Cardiac fibroblast (primary cell): ENCODE measurements around the gene ARX.

ENCODE experiments used
- DNase-seq, 2 donors: peaks; one replicate each; pipeline versions ENCODE4 v3.0.0 to v3.0.0-alpha.2; 2010; ENCODE audit warnings: low read depth in 2 of 2
- H3K4me3 ChIP-seq, 2 donors: replicated peaks in 1 of 2; 1 replicate in 1 of 2; 2 replicates in 1 of 2; pipeline ENCODE4 v1.5.1; 2011; ENCODE audit warnings: low read depth in 2 of 2, low read length in 2 of 2, mild to moderate bottlenecking in 2 of 2, moderate library complexity in 1 of 2
- CTCF ChIP-seq: IDR thresholded peaks from one replicate; pipeline ENCODE4 v1.5.1; 2011; ENCODE audit warnings: low read depth, mild to moderate bottlenecking, low read length, inconsistent platforms

ARX gene

GRCh38 chrX:25005382-25006185 lies 10.2 kb downstream of the ARX start:
- no peak for DNase-seq
- no peak for TF ChIP-seq CTCF
- H3K4me3 ChIP-seq, result no peak overlapping the region

- peak overlapping the region in 1 of 2 donors; percentile 18 for H3K4me3 ChIP-seq
- DNase-seq, result no peak
- TF ChIP-seq CTCF, result no peak
Measured at GRCh38 chrX:25005034-25005381, 10.8 kb downstream of the ARX start.

GRCh38 chrX:25004485-25005032 lies 11.2 kb downstream of the ARX start:
- no peak for DNase-seq
- no peak for TF ChIP-seq CTCF
- no peak overlapping the region for H3K4me3 ChIP-seq

- no peak overlapping the region for H3K4me3 ChIP-seq
- no peak for TF ChIP-seq CTCF
- DNase-seq, result no peak
Measured at GRCh38 chrX:25004040-25004439, 11.7 kb downstream of the ARX start.

GRCh38 chrX:25003066-25003849 lies 12.5 kb downstream of the ARX start:
- no peak for DNase-seq
- no peak overlapping the region for H3K4me3 ChIP-seq
- TF ChIP-seq CTCF, result no peak

GRCh38 chrX:25002661-25003020 lies 13.1 kb downstream of the ARX start:
- H3K4me3 ChIP-seq, result no peak overlapping the region
- DNase-seq, result no peak

More at GRCh38 chrX:25002661-25003020, 13.1 kb downstream of the ARX start:
- TF ChIP-seq CTCF, result no peak
